Measurements from ENCODE around the gene CPED1. TPM values are rescaled to one million over a fixed set of nuclear protein-coding genes. Genes with fewer than 3 reads are reported as not detected.
A peak's percentile ranks its signal among the peaks of the same experiment; 100 is the strongest.
"Not testable (repeated sequence)": the region's sequence is repeated elsewhere in the genome, so short reads cannot be mapped to it uniquely, and the experiment has no call there.

The CPED1 gene
- total RNA-seq, 1 experiment from 2014 or later = 4.9 TPM

GRCh38 chr7:120966961-120967360 lies 21.6 kb upstream of the CPED1 start:
- in situ Hi-C loops (cut with HindIII; ENCODE audit: low pct_unique_long_range_greater_than_20kb, low sequenced_read_pairs) = no loop called here
- DNase-seq (ENCODE audit: low read depth, low spot score) = peak; percentile 27

GRCh38 chr7:120973849-120974248 lies 14.7 kb upstream of the CPED1 start:
- in situ Hi-C loops (cut with HindIII; ENCODE audit: low pct_unique_long_range_greater_than_20kb, low sequenced_read_pairs) = no loop called here
- DNase-seq (ENCODE audit: low read depth, low spot score) = peak; percentile 95

GRCh38 chr7:120979765-120980499 lies 8.6 kb upstream of the CPED1 start:
- DNase-seq (ENCODE audit: low read depth, low spot score) = peak; percentile 96
- in situ Hi-C loops (cut with HindIII; ENCODE audit: low pct_unique_long_range_greater_than_20kb, low sequenced_read_pairs) = no loop called here

- in situ Hi-C loops (cut with HindIII; ENCODE audit: low pct_unique_long_range_greater_than_20kb, low sequenced_read_pairs) = no loop called here
- DNase-seq (ENCODE audit: low read depth, low spot score) = no peak
These were observed 7.4 kb upstream of the CPED1 start for GRCh38 chr7:120981117-120981516.

- in situ Hi-C loops (cut with HindIII; ENCODE audit: low pct_unique_long_range_greater_than_20kb, low sequenced_read_pairs) = no loop called here
- DNase-seq (ENCODE audit: low read depth, low spot score) = no peak
These were observed 6.5 kb upstream of the CPED1 start for GRCh38 chr7:120981888-120982615.

GRCh38 chr7:120983592-120983991 lies 4.9 kb upstream of the CPED1 start:
- in situ Hi-C loops (cut with HindIII; ENCODE audit: low pct_unique_long_range_greater_than_20kb, low sequenced_read_pairs); DNase-seq (ENCODE audit: low read depth, low spot score): not testable (repeated sequence)

GRCh38 chr7:120984406-120984805 lies 4.1 kb upstream of the CPED1 start:
- no peak for DNase-seq (ENCODE audit: low read depth, low spot score)
- in situ Hi-C loops (cut with HindIII; ENCODE audit: low pct_unique_long_range_greater_than_20kb, low sequenced_read_pairs) = no loop called here

GRCh38 chr7:120985130-120985758 lies 3.3 kb upstream of the CPED1 start:
- in situ Hi-C loops (cut with HindIII; ENCODE audit: low pct_unique_long_range_greater_than_20kb, low sequenced_read_pairs) = no loop called here

GRCh38 chr7:120985839-120986238 lies 2.7 kb upstream of the CPED1 start:
- no peak for DNase-seq (ENCODE audit: low read depth, low spot score)
- in situ Hi-C loops (cut with HindIII; ENCODE audit: low pct_unique_long_range_greater_than_20kb, low sequenced_read_pairs) = no loop called here

More at GRCh38 chr7:120985130-120985758, 3.3 kb upstream of the CPED1 start:
- DNase-seq (ENCODE audit: low read depth, low spot score) = no peak

- in situ Hi-C loops (cut with HindIII; ENCODE audit: low pct_unique_long_range_greater_than_20kb, low sequenced_read_pairs) = no loop called here
- DNase-seq (ENCODE audit: low read depth, low spot score) = no peak
These were observed 1.9 kb upstream of the CPED1 start for GRCh38 chr7:120986650-120987049.

- in situ Hi-C loops (cut with HindIII; ENCODE audit: low pct_unique_long_range_greater_than_20kb, low sequenced_read_pairs) = no loop called here
These were observed 1.2 kb upstream of the CPED1 start for GRCh38 chr7:120987280-120987679.

GRCh38 chr7:120987683-120988590 lies 574 bp upstream of the CPED1 start:
- in situ Hi-C loops (cut with HindIII; ENCODE audit: low pct_unique_long_range_greater_than_20kb, low sequenced_read_pairs) = no loop called here
- peak; percentile 94 for DNase-seq (ENCODE audit: low read depth, low spot score)

More at GRCh38 chr7:120987280-120987679, 1.2 kb upstream of the CPED1 start:
- DNase-seq (ENCODE audit: low read depth, low spot score) = no peak

GRCh38 chr7:120989257-120990220 lies 1.0 kb downstream of the CPED1 start:
- no peak for DNase-seq (ENCODE audit: low read depth, low spot score)
- in situ Hi-C loops (cut with HindIII; ENCODE audit: low pct_unique_long_range_greater_than_20kb, low sequenced_read_pairs) = no loop called here

- DNase-seq (ENCODE audit: low read depth, low spot score) = no peak
- in situ Hi-C loops (cut with HindIII; ENCODE audit: low pct_unique_long_range_greater_than_20kb, low sequenced_read_pairs) = no loop called here
These were observed 2.1 kb downstream of the CPED1 start for GRCh38 chr7:120990468-120991118.

- no peak for DNase-seq (ENCODE audit: low read depth, low spot score)
- in situ Hi-C loops (cut with HindIII; ENCODE audit: low pct_unique_long_range_greater_than_20kb, low sequenced_read_pairs) = no loop called here
These were observed 2.6 kb downstream of the CPED1 start for GRCh38 chr7:120991161-120991560.

GRCh38 chr7:120991581-120991980 lies 3.1 kb downstream of the CPED1 start:
- in situ Hi-C loops (cut with HindIII; ENCODE audit: low pct_unique_long_range_greater_than_20kb, low sequenced_read_pairs) = no loop called here
- no peak for DNase-seq (ENCODE audit: low read depth, low spot score)
